Transverse colon (tissue), 3 donors: ENCODE data around the gene ACAP2.

ENCODE experiments used
- CTCF ChIP-seq, 5 experiments: fragments of 200-600 bp in 3 of 5; fragments of 450-650 bp in 2 of 5; sonication (generic) in 3 of 5; IDR thresholded peaks; 1 replicate in 2 of 5; 2 replicates in 3 of 5; pipeline ENCODE4 v1.5.1; 2016 to 2017; ENCODE audit warnings: antibody characterized with exemption in 5 of 5, inconsistent platforms in 3 of 5, mild to moderate bottlenecking in 2 of 5, moderate library complexity in 1 of 5
- POLR2A ChIP-seq: fragments of 450-650 bp; IDR thresholded peaks from one replicate; pipeline ENCODE4 v1.6.1; 2016; ENCODE audit warnings: antibody characterized with exemption, mild to moderate bottlenecking, moderate library complexity

- TF ChIP-seq CTCF (IDR thresholded peaks at IDR 0.05), result no peak
- TF ChIP-seq POLR2A, result no peak
Measured at GRCh38 chr3:195438371-195438770, 4.4 kb downstream of the ACAP2 start.
